Neuronal stem cell (in vitro differentiated cells): ENCODE data around the gene RASSF8.

ENCODE experiments used
- DNase-seq: peaks from one replicate; pipeline ENCODE4 v3.0.0-alpha.2; 2013; ENCODE audit warnings: low spot score
- H2AFZ ChIP-seq: one replicate; pipeline ENCODE4 v1.6.1; 2013; ENCODE audit warnings: mild to moderate bottlenecking, low read length, inconsistent platforms
- H2AK5ac ChIP-seq: 2 replicates; pipeline ENCODE4 v1.6.1; 2013; ENCODE audit warnings: low read depth, mild to moderate bottlenecking, inconsistent platforms, low read length, moderate library complexity, mixed read lengths
- H2BK120ac ChIP-seq: 2 replicates; pipeline ENCODE4 v1.6.1; 2013; ENCODE audit warnings: low read depth, mild to moderate bottlenecking, inconsistent platforms, low read length, moderate library complexity, mixed read lengths
- H2BK12ac ChIP-seq: one replicate; pipeline ENCODE4 v1.6.1; 2013; ENCODE audit warnings: low read length, inconsistent platforms
- H2BK15ac ChIP-seq: 2 replicates; pipeline ENCODE4 v1.6.1; 2013; ENCODE audit warnings: mild to moderate bottlenecking, low read length, inconsistent platforms, mixed read lengths
- H2BK5ac ChIP-seq: one replicate; pipeline ENCODE4 v1.6.1; 2013; ENCODE audit warnings: inconsistent platforms, mild to moderate bottlenecking, low read length, moderate library complexity
- H3K14ac ChIP-seq: one replicate; pipeline ENCODE4 v1.6.1; 2013; ENCODE audit warnings: low read length, inconsistent platforms
- H3K18ac ChIP-seq: 2 replicates; pipeline ENCODE4 v1.6.1; 2013; ENCODE audit warnings: low read length, inconsistent platforms
- H3K23ac ChIP-seq: 2 replicates; pipeline ENCODE4 v1.6.1; 2013; ENCODE audit warnings: low read depth, mild to moderate bottlenecking, mixed read lengths, low read length, inconsistent platforms; ENCODE audit not compliant: poor library complexity
- H3K27ac ChIP-seq: replicated peaks from 3 replicates; pipeline ENCODE4 v1.5.1; 2013; ENCODE audit warnings: low read length, inconsistent platforms
- H3K27me3 ChIP-seq, 3 experiments: 2 replicates each; pipeline ENCODE4 v1.6.1; 2013; ENCODE audit warnings: low read length in 3 of 3, mild to moderate bottlenecking in 2 of 3, inconsistent platforms in 1 of 3, low read depth in 1 of 3, mixed read lengths in 1 of 3, moderate library complexity in 1 of 3; ENCODE audit not compliant: control insufficient read depth in 3 of 3, insufficient read depth in 3 of 3
- H3K36me3 ChIP-seq, 2 donors: replicated peaks in 1 of 2; 2 replicates each; pipeline ENCODE4 v1.6.1; 2013; ENCODE audit warnings: low read length in 2 of 2; ENCODE audit not compliant: control insufficient read depth in 2 of 2, insufficient read depth in 2 of 2
- H3K4ac ChIP-seq: 2 replicates; pipeline ENCODE4 v1.6.1; 2013; ENCODE audit warnings: inconsistent platforms, mild to moderate bottlenecking, low read length, moderate library complexity
- H3K4me1 ChIP-seq, 2 donors: 1 replicate in 1 of 2; 2 replicates in 1 of 2; pipeline ENCODE4 v1.6.1; 2013; ENCODE audit warnings: low read length in 2 of 2, low read depth in 1 of 2; ENCODE audit not compliant: control insufficient read depth in 2 of 2, insufficient read depth in 1 of 2
- H3K4me2 ChIP-seq: one replicate; pipeline ENCODE4 v1.6.1; 2013; ENCODE audit warnings: mild to moderate bottlenecking, low read length, inconsistent platforms; ENCODE audit not compliant: insufficient read depth, poor library complexity, severe bottlenecking
- H3K4me3 ChIP-seq, 2 donors: 2 replicates each; pipeline ENCODE4 v1.5.1; 2013; ENCODE audit warnings: low read length in 2 of 2, mild to moderate bottlenecking in 2 of 2, inconsistent platforms in 1 of 2, moderate library complexity in 1 of 2
- H3K79me1 ChIP-seq: one replicate; pipeline ENCODE4 v1.6.1; 2013; ENCODE audit warnings: low read depth, mild to moderate bottlenecking, inconsistent platforms, low read length, moderate library complexity
- H3K9ac ChIP-seq: one replicate; pipeline ENCODE4 v1.6.1; 2013; ENCODE audit warnings: mild to moderate bottlenecking, low read depth, low read length, inconsistent platforms; ENCODE audit not compliant: poor library complexity
- H3K9me3 ChIP-seq, 2 donors: replicated peaks in 1 of 2; 2 replicates each; pipeline versions ENCODE3 to v1.6.1; 2013; ENCODE audit warnings: low read length in 2 of 2, mild to moderate bottlenecking in 2 of 2, inconsistent platforms in 1 of 2, low read depth in 1 of 2, mixed read lengths in 1 of 2, moderate library complexity in 1 of 2; ENCODE audit not compliant: control insufficient read depth in 2 of 2, insufficient read depth in 1 of 2
- H4K8ac ChIP-seq: one replicate; pipeline ENCODE4 v1.6.1; 2013; ENCODE audit warnings: low read depth, mild to moderate bottlenecking, inconsistent platforms, low read length, moderate library complexity
- H4K91ac ChIP-seq: one replicate; pipeline ENCODE4 v1.6.1; 2013; ENCODE audit warnings: low read length, low read depth, mild to moderate bottlenecking, inconsistent platforms; ENCODE audit not compliant: poor library complexity
- WGBS, 2 donors: extraction: QIAGEN DNeasy Blood & Tissue Kit; methylation state at CpG; one replicate each; pipeline ENCODE4 v1.1.7; 2013; ENCODE audit warnings: missing lambda C conversion rate in 2 of 2, mixed read lengths in 1 of 2; ENCODE audit not compliant: insufficient read length in 2 of 2, insufficient replicate concordance in 1 of 2; ENCODE audit errors: extremely low coverage in 2 of 2; 5-methylcytosine and 5-hydroxymethylcytosine counted together

RASSF8 gene

GRCh38 chr12:26044007-26044394, 85.5 kb downstream of the RASSF8 start:
- Histone ChIP-seq H3K23ac (no peak overlapping the region), H2BK15ac (no peak overlapping the region), H3K18ac (no peak overlapping the region), H3K14ac (no peak overlapping the region), H4K91ac (no peak overlapping the region), H2AFZ (no peak overlapping the region), H2BK5ac (no peak overlapping the region), H3K4me1 (peaks cover 13 to 14% of the 10 kb centered on the region in 2 donors), H3K27me3 (no peaks in the 10 kb centered on the region), H4K8ac (no peak overlapping the region), H3K36me3 (no peaks in the 10 kb centered on the region), H3K4me3 (no peak overlapping the region), H2AK5ac (no peak overlapping the region), H3K4me2 (no peak overlapping the region), H3K27ac (no peak overlapping the region), H3K9me3 (no peaks in the 10 kb centered on the region), H2BK120ac (no peak overlapping the region), H3K9ac (no peak overlapping the region), H3K79me1 (no peaks in the 10 kb centered on the region), H2BK12ac (no peak overlapping the region), H3K4ac (no peak overlapping the region)
- no peak for DNase-seq

- no peak overlapping the region for H4K91ac ChIP-seq
- H3K4me3 ChIP-seq: no peak overlapping the region
- no peak overlapping the region for H2BK12ac ChIP-seq
- H3K23ac ChIP-seq: no peak overlapping the region
- no peak overlapping the region for H3K4ac ChIP-seq
- no peaks in the 10 kb centered on the region for H3K9me3 ChIP-seq
- H3K14ac ChIP-seq: no peak overlapping the region
- no peak overlapping the region for H4K8ac ChIP-seq
- no peak overlapping the region for H3K18ac ChIP-seq
- no peak overlapping the region for H2AFZ ChIP-seq
- DNase-seq: no peak
- no peak overlapping the region for H2BK15ac ChIP-seq
- no peak overlapping the region for H2BK5ac ChIP-seq
- H3K27me3 ChIP-seq: no peaks in the 10 kb centered on the region
- WGBS, 2 donors: no CpG with 5 or more reads among the region's 1 CpG
- no peak overlapping the region for H3K27ac ChIP-seq
- H2BK120ac ChIP-seq: no peak overlapping the region
- H3K36me3 ChIP-seq: no peaks in the 10 kb centered on the region
- H3K4me1 ChIP-seq: peaks cover 10 to 14% of the 10 kb centered on the region in 2 donors
- H3K79me1 ChIP-seq: no peaks in the 10 kb centered on the region
- no peak overlapping the region for H2AK5ac ChIP-seq
- no peak overlapping the region for H3K4me2 ChIP-seq
- H3K9ac ChIP-seq: no peak overlapping the region
Observed at GRCh38 chr12:26044592-26044991, 86.1 kb downstream of the RASSF8 start.

GRCh38 chr12:26046203-26046602, 87.7 kb downstream of the RASSF8 start:
- H3K27me3 ChIP-seq: no peaks in the 10 kb centered on the region
- no peak overlapping the region for H3K14ac ChIP-seq
- no peak overlapping the region for H2BK12ac ChIP-seq
- no peak overlapping the region for H2AK5ac ChIP-seq
- H3K23ac ChIP-seq: no peak overlapping the region
- H3K36me3 ChIP-seq: no peaks in the 10 kb centered on the region
- H3K4me3 ChIP-seq: no peak overlapping the region
- H2BK15ac ChIP-seq: no peak overlapping the region
- H3K27ac ChIP-seq: no peak overlapping the region
- H3K4ac ChIP-seq: no peak overlapping the region
- DNase-seq: no peak
- no peak overlapping the region for H3K9ac ChIP-seq
- no peaks in the 10 kb centered on the region for H3K79me1 ChIP-seq
- no peak overlapping the region for H2AFZ ChIP-seq
- no peak overlapping the region for H4K8ac ChIP-seq
- no peak overlapping the region for H2BK5ac ChIP-seq
- no peak overlapping the region for H2BK120ac ChIP-seq
- H3K9me3 ChIP-seq: no peaks in the 10 kb centered on the region
- H3K4me2 ChIP-seq: no peak overlapping the region
- H3K18ac ChIP-seq: no peak overlapping the region
- H4K91ac ChIP-seq: no peak overlapping the region
- H3K4me1 ChIP-seq: peaks cover 10 to 14% of the 10 kb centered on the region in 2 donors

GRCh38 chr12:26046906-26047305, 88.4 kb downstream of the RASSF8 start:
- Histone ChIP-seq H3K4me1 (peaks cover 10 to 14% of the 10 kb centered on the region in 2 donors), H2BK120ac (no peak overlapping the region), H3K14ac (no peak overlapping the region), H3K79me1 (no peaks in the 10 kb centered on the region), H3K27me3 (no peaks in the 10 kb centered on the region), H4K8ac (no peak overlapping the region), H3K4me3 (no peak overlapping the region), H2AK5ac (no peak overlapping the region), H3K36me3 (no peaks in the 10 kb centered on the region), H3K4ac (no peak overlapping the region), H2AFZ (no peak overlapping the region), H2BK5ac (no peak overlapping the region), H2BK12ac (no peak overlapping the region), H3K9me3 (no peaks in the 10 kb centered on the region), H4K91ac (no peak overlapping the region), H3K23ac (no peak overlapping the region), H2BK15ac (no peak overlapping the region), H3K9ac (no peak overlapping the region), H3K27ac (no peak overlapping the region), H3K4me2 (no peak overlapping the region), H3K18ac (no peak overlapping the region)
- no CpG with 5 or more reads among the region's 1 CpG for WGBS, 2 donors
- no peak for DNase-seq
